ENCODE results near the gene SLC25A53. TPM values are rescaled to one million over a fixed set of nuclear protein-coding genes. Genes with fewer than 3 reads are reported as not detected.
A peak's percentile ranks its signal among the peaks of the same experiment; 100 is the strongest.
"Not testable (repeated sequence)": the region's sequence is repeated elsewhere in the genome, so short reads cannot be mapped to it uniquely, and the experiment has no call there.

Gene SLC25A53
- total RNA-seq, 2 donors from 2014 or later = 11.4 to 12.9 TPM

GRCh38 chrX:104117759-104118158 is 39.0 kb downstream of the SLC25A53 start:
- TF ChIP-seq, protein P1, sequence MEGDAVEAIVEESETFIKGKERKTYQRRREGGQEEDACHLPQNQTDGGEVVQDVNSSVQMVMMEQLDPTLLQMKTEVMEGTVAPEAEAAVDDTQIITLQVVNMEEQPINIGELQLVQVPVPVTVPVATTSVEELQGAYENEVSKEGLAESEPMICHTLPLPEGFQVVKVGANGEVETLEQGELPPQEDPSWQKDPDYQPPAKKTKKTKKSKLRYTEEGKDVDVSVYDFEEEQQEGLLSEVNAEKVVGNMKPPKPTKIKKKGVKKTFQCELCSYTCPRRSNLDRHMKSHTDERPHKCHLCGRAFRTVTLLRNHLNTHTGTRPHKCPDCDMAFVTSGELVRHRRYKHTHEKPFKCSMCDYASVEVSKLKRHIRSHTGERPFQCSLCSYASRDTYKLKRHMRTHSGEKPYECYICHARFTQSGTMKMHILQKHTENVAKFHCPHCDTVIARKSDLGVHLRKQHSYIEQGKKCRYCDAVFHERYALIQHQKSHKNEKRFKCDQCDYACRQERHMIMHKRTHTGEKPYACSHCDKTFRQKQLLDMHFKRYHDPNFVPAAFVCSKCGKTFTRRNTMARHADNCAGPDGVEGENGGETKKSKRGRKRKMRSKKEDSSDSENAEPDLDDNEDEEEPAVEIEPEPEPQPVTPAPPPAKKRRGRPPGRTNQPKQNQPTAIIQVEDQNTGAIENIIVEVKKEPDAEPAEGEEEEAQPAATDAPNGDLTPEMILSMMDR (IDR thresholded peaks at IDR 0.05) = no peak
- DNase-seq (ENCODE audit: low spot score) (no peak), ATAC-seq (ENCODE audit: insufficient number of reproducible peaks, low FRiP score, low read depth) (no peak)
- Histone ChIP-seq H3K27me3 (replicated peaks; ENCODE audit: insufficient read depth) (no peaks in the 10 kb centered on the region), H3K4me3 (no peak overlapping the region), H3K36me3 (no peaks in the 10 kb centered on the region), H3K27ac (no peak overlapping the region), H3K4me1 (ENCODE audit: control insufficient read depth in 1 of 2, low read depth in 2 of 2) (peaks cover 0 to 5% of the 10 kb centered on the region in 2 donors), H3K9me3 (no peaks in the 10 kb centered on the region)

DNA sequence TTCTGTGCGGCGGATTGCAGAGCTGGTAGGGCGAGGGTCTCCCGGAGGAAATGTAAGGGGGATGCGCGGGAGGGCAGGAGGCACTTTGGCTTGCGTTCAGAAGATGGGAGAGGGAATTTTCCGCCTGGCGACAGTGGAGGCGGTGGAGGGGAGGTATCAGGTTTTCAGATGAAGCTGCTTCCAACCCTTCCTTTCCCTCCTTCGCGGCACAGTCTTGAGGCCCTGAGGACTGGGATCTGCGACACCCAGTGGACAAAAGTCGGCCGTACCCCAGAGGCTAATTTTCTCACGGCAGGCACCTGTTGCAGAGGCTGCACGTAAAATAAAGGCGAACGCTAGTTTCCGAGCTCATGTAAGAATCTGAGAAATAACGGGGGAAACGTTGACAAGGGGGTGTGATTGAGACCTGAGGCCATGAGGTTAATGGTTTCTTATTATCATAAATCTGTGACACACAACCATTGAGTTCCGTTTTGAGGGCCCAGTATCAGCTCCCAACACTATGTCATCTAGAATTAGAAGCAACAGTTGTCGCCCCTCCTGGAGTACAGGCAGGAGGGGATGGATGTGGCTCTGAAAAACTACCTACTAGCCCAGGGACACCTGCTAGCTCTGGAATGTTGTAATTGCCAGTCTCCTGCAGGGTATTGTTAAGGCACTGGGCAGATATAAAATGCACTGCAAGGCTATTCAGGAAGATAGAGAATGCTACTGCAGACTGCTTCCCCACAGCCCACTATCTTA is 43.4 kb downstream of the SLC25A53 start:
- no peak for ATAC-seq (ENCODE audit: insufficient number of reproducible peaks, low FRiP score, low read depth)
- TF ChIP-seq, protein P1 (IDR thresholded peaks at IDR 0.05) = peak; percentile 53
- no peaks in the 10 kb centered on the region for H3K27me3 ChIP-seq (replicated peaks; ENCODE audit: insufficient read depth)
- no peaks in the 10 kb centered on the region for H3K9me3 ChIP-seq
- H3K4me3 ChIP-seq = peak overlapping the region; percentile 77
- H3K36me3 ChIP-seq = no peaks in the 10 kb centered on the region
- H3K4me1 ChIP-seq (ENCODE audit: control insufficient read depth in 1 of 2, low read depth in 2 of 2) = peaks cover 0 to 5% of the 10 kb centered on the region in 2 donors
- DNase-seq (ENCODE audit: low spot score) = no peak
- peak overlapping the region; percentile 72 to 74 for H3K27ac ChIP-seq

DNA sequence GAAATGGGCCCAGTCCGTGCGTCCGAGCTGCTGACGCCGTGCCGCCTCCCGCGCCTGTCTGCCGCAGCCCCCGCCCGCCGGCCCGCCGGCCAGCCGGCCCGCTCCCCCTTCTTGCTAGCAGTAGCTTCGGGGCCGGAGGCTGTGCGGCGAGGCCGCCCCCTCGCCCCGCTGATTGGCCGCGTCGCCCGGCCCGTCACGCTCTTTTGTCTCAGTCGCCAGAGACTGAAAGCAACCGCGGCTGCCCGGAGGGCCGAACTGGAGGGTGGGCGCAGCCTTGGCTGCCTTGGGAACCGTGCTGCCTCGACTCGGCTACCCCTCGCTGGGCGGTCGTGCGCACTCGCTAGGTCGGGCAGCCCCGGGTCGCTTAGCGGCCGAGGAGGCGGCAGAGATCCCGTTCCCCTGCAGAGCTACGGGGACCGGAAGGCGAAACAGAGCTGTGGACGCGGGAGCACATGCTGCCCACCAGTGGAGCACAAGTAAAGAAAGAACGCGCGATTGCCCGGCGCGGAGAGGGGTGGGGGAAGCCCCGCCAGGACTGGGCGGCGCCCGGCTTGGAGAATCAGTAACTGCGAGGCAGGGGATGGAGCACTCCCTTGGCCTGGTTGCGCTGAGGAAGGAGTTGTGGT is 44.4 kb downstream of the SLC25A53 start, which contains the start of gene ZCCHC18:
Gene ZCCHC18, plus strand, starts transcription at position 198 of the 626 bp plus-strand sequence. CDS start 1,589 bp downstream, outside the sequence.
- no peaks in the 10 kb centered on the region for H3K36me3 ChIP-seq
- H3K9me3 ChIP-seq = no peaks in the 10 kb centered on the region
- ATAC-seq (ENCODE audit: insufficient number of reproducible peaks, low FRiP score, low read depth) = no peak
- TF ChIP-seq, protein P1 (IDR thresholded peaks at IDR 0.05) = no peak
- DNase-seq (ENCODE audit: low spot score) = no peak
- peaks cover 0 to 5% of the 10 kb centered on the region in 2 donors for H3K4me1 ChIP-seq (ENCODE audit: control insufficient read depth in 1 of 2, low read depth in 2 of 2)
- H3K27me3 ChIP-seq (replicated peaks; ENCODE audit: insufficient read depth) = no peaks in the 10 kb centered on the region
- peak within 1 kb of the TSS; percentile 77 for H3K4me3 ChIP-seq
- H3K27ac ChIP-seq = peak within 1 kb of the TSS; percentile 72 to 74

DNA sequence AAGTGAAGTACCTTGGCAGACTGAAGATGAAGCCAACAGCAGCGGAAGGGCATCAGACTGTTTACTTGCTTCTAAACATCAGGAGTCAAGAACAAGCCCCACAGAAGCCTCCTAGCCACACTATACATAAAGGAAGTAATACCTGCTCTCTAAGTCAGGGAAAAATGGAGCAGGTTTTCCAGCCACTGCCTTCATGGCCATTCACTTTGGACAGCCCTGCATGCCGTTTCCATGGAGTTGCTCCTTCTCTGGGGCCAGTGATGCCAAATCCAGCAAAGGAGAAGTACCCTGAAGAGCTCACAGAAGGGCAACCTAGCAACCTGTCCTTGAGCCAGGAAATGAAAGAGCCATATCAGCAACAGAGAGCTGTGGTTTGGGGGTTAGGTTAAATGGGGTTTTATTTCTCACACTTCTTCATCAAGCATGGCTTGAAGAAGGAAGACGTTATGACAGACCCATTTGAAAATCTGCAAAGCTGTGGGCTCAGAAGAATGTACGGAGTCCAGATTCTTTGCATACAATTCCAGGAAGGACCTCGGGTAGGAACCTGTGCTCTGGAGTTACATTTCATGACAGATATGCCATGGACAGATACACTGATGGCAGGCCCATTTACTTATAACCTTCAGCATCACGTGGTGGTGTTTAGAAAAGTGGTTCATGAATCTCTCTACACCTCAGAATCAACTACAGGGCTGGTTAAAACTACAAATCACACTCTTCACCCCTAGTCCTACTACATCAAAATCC is 46.1 kb downstream of the SLC25A53 start:
- H3K4me3 ChIP-seq; H3K9me3 ChIP-seq; H3K4me1 ChIP-seq (ENCODE audit: control insufficient read depth in 1 of 2, low read depth in 2 of 2); H3K27ac ChIP-seq; DNase-seq (ENCODE audit: low spot score); ATAC-seq (ENCODE audit: insufficient number of reproducible peaks, low FRiP score, low read depth); H3K27me3 ChIP-seq (replicated peaks; ENCODE audit: insufficient read depth); H3K36me3 ChIP-seq: not testable (repeated sequence)

DNA sequence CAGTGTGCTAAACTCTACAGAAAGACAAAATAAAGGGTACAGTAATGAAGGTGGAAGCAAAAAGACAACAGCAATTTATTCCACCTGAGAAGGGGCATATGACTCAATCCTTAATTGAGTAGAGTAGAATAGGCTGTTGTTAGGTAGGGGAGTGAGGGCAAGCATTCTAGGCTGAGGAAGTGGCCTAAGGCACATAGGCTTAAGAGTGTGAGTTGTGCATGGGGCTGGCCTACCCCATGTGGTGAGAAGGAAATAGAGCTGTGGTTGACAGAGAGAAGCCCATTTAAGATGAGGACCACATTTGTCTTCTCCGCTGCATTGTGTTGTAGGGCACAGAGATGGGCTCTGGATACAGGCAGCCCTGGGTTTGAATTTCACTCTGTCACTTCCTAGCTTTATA is 47.9 kb downstream of the SLC25A53 start:
- H3K36me3 ChIP-seq = no peaks in the 10 kb centered on the region
- no peak for DNase-seq (ENCODE audit: low spot score)
- no peaks in the 10 kb centered on the region for H3K27me3 ChIP-seq (replicated peaks; ENCODE audit: insufficient read depth)
- no peaks in the 10 kb centered on the region for H3K9me3 ChIP-seq
- peaks cover 0 to 5% of the 10 kb centered on the region in 2 donors for H3K4me1 ChIP-seq (ENCODE audit: control insufficient read depth in 1 of 2, low read depth in 2 of 2)
- ATAC-seq (ENCODE audit: insufficient number of reproducible peaks, low FRiP score, low read depth) = no peak
- TF ChIP-seq, protein P1 (IDR thresholded peaks at IDR 0.05) = no peak
- no peak overlapping the region for H3K27ac ChIP-seq
- no peak overlapping the region for H3K4me3 ChIP-seq

Data from thoracic aorta (tissue), 2 donors.